ENCODE measurements around the gene UGT1A9. TPM values are rescaled to one million over a fixed set of nuclear protein-coding genes. Genes with fewer than 3 reads are reported as not detected.
A peak's percentile ranks its signal among the peaks of the same experiment; 100 is the strongest.

The UGT1A9 gene
- total RNA-seq, 1 experiment from 2014 or later = 6.7 TPM

DNA sequence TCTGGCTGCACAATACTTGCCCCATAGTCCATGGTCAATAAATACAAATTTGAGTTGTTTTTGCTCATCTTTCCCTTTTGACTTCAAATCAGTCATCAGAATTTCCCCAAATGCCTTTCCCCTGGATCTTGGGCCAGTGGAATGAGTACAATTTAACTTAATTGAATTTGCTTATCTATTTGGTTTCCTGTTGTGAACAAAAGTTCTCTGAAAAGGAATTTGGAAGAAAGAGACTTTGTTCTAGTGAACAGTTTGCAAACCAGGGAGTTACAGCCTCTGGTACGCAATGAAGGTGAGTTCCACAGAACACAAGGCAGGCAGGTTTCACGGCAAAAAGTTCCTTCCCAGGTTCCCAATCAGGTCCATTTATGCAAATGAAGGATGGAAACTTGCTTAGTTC is 87.2 kb downstream of the UGT1A9 start:
- no peak for DNase-seq (ENCODE audit: low spot score)

DNA sequence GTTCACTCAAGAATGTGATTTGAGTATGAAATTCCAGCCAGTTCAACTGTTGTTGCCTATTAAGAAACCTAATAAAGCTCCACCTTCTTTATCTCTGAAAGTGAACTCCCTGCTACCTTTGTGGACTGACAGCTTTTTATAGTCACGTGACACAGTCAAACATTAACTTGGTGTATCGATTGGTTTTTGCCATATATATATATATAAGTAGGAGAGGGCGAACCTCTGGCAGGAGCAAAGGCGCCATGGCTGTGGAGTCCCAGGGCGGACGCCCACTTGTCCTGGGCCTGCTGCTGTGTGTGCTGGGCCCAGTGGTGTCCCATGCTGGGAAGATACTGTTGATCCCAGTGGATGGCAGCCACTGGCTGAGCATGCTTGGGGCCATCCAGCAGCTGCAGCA is 88.3 kb downstream of the UGT1A9 start, which contains the start of gene UGT1A1:
UGT1A1 (plus strand) TSS at position 228 of the 400 bp plus-strand sequence; CDS start at position 246, 18 bp downstream.
- DNase-seq (ENCODE audit: low spot score) = peak; percentile 86

- no peak for DNase-seq (ENCODE audit: low spot score)
Measured at GRCh38 chr2:233761040-233761769, 89.5 kb downstream of the UGT1A9 start.

GRCh38 chr2:233764264-233764663 is 92.6 kb downstream of the UGT1A9 start:
- no peak for DNase-seq (ENCODE audit: low spot score)

DNA sequence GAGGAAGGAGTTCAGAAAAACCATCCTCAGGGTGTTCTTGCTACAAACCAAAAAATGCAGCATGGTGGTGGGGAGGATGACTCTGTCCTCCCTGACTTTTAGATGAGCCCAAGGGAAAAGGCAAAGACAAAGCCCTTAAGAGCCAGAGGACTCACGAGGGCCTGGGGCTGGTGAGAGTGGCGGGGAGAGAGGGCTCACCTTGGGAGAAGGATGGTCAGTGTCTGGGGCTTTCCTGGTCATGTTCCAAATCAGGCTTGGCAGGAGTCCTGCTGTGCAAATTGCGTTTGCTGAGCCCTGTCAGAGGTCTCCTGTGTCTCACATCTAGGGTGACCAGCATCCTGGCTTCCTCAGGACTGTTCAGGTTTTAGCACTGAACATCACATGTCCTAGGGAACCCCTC is 93.1 kb downstream of the UGT1A9 start:
- DNase-seq (ENCODE audit: low spot score) = no peak

DNA sequence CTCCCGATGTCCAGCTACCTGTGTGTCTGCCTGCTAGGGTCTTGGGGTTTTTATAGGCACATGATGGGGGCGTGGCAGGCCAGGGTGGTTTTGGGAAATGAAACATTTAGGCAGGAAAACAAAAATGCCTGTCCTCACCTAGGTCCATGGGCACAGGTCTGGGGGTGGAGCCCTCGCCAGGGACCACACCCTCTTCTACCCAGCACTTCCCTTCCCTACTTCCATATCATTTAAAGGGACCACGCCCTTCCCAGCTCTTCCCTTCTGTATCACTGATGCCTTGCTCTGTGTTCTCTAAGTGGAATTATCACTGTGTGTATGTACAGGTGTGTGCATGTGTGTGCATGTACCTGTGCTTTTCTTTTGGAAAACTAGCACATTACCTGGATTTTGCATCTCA is 94.7 kb downstream of the UGT1A9 start:
- DNase-seq (ENCODE audit: low spot score) = no peak

GRCh38 chr2:233768076-233768475 is 96.4 kb downstream of the UGT1A9 start:
- no peak for DNase-seq (ENCODE audit: low spot score)

DNA sequence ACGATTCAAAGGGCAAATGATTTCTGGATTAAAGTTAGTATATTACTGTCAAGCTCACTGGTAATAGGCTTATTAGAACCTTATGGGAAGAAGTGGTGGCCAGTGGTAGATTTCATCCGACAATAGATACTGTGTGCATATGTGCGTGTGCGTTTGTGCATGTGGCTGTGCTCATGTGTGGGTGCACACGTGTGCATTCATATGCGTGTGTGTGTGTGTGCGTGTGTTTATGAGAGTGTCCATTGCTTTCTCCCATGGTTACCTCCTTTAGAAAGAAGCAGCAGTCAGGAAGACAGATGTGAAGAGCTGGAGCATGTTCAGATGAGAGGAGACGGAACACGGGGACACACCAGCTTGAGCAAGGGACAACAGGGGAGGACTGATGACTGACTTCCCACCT is 97.6 kb downstream of the UGT1A9 start:
- DNase-seq (ENCODE audit: low spot score) = no peak

GRCh38 chr2:233772153-233772552 is 100.5 kb downstream of the UGT1A9 start:
- DNase-seq (ENCODE audit: low spot score) = no peak

DNA sequence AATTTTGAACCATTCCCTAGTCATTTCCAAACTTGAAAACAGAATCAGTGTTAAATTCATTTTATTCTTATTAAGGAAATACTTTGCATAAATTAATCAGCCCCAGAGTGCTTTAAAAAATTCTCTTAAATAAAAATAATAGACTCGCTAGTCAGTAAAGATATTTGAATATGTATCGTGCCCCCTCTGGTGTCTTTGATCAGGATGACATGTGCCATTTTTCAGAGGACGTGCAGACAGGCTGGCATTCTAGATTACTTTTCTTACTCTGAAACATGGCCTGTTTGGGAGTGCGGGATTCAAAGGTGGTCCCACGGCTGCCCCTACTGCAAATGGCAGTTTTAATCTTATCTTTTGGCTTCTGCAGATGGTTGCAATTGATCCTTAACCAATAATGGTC is 100.9 kb downstream of the UGT1A9 start:
- DNase-seq (ENCODE audit: low spot score) = no peak

- DNase-seq (ENCODE audit: low spot score) = no peak
Measured at GRCh38 chr2:233773854-233774253, 102.2 kb downstream of the UGT1A9 start.

- no peak for DNase-seq (ENCODE audit: low spot score)
Measured at GRCh38 chr2:233775414-233775813, 103.7 kb downstream of the UGT1A9 start.

- DNase-seq (ENCODE audit: low spot score) = no peak
Measured at GRCh38 chr2:233778030-233778429, 106.3 kb downstream of the UGT1A9 start, which contains the start of gene MROH2A. MROH2A (plus strand) TSS chr2:233778330; CDS start chr2:233779359, 1,029 bp downstream.

- no peak for DNase-seq (ENCODE audit: low spot score)
Measured at GRCh38 chr2:233779722-233780121, 108.0 kb downstream of the UGT1A9 start.

GRCh38 chr2:233780771-233781170 is 109.1 kb downstream of the UGT1A9 start:
- no peak for DNase-seq (ENCODE audit: low spot score)

GRCh38 chr2:233789554-233789953 is 117.9 kb downstream of the UGT1A9 start:
- DNase-seq (ENCODE audit: low spot score) = no peak

- no peak for DNase-seq (ENCODE audit: low spot score)
Measured at GRCh38 chr2:233791151-233791882, 119.6 kb downstream of the UGT1A9 start.

DNA sequence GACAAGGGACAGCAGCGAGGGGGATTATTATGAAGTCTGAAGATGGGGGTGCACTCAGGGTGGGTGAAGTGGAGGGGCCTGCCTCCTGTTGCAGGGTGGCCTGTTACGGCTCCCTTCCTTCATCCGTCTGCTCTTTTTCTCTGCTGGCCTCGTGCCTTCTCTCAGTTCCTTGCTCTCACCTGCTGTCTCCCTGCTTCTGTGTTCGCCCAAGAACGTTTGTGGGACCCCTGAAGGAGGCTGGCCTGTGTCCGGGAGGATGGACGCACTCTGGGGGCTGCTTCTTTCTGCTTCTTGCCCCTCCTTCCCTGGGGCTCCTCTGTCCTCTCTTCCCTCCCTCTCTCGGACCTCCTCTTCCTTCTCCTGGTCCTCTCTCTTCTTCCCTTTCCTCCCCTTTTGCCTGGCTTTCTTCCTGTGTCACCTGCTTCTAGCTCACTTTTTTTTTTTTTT is 120.2 kb downstream of the UGT1A9 start:
- DNase-seq (ENCODE audit: low spot score) = no peak

DNA sequence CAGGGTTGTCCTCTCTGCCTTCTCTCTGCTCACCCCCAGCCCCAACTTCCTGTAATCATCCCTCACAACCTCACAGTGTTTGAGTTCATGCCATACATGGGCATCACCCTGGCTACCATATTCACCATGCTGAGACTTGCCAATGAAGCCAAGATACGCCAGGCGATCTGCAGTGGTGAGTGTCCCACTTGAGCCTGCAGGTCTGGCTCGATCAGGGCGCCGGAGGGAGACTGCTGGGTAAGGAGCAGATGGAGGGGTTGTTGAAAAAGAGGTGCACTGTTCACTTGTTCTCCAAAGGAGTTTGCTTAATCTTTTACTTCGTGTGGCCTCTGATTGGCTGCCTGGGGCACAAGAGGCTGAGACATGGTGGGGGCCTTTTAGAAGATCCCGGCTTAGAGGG is 121.0 kb downstream of the UGT1A9 start:
- no peak for DNase-seq (ENCODE audit: low spot score)

DNA sequence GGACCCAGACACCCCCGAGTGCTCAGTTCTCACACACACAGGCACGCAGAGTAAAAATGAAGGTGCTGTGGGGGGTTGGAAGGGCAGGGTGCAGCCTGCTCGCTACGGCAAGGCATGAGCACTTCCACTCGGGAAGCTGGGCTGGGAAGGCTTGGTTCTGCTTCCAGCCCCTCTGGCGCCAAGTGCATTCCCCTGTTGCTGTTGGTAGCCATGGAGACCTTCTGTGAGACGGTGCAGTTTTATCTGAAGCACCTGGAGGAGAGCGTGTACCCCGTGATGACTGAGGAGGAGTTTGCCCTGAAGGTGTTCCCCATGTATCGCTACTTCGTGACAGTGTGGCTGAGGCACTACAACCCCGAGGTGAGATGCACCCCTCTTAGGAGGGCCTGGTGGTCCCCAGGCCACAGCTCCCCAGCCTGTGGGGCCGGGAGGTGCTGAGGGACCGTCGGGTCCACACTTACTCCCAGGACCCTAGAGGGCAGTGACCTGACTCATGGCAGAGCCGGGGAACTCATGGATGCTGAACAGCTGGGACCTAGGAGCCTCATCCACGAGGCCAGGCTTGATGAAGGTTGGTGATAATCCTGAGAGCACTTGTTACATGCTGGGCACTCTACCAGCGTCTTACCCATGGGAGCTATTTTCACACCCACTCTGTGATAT is 121.9 kb downstream of the UGT1A9 start:
- no peak for DNase-seq (ENCODE audit: low spot score)

- no peak for DNase-seq (ENCODE audit: low spot score)
Measured at GRCh38 chr2:233794128-233794658, 122.5 kb downstream of the UGT1A9 start.

DNA sequence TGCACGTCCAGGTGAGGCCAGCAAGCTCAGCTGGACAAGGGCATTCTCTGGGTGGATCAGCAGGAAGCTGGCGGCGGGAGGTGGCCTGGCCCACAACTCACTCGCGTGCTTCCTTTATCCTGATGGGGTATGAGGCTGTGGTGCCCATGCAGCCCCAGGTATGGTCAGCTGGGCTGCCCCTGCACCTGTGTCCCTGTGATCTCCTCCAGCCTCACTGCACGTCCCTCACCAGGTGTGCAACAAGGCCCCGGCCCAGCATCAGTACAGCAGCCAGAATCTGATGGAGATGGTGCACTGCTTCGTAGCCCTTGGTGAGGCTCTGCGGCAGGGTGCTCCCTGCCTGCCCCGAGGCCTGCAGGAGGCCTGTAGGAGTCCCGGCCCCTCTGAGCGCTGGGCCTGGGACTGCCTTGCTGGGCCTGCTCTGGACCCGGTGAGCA is 124.1 kb downstream of the UGT1A9 start:
- no peak for DNase-seq (ENCODE audit: low spot score)

All from HT-29 (cell line).